Keratinocyte (primary cell): ENCODE data around the gene LAMA2. TPM values are rescaled to one million over a fixed set of nuclear protein-coding genes. Genes with fewer than 3 reads are reported as not detected.

ENCODE experiments used
- DNase-seq: peaks from one replicate; pipeline ENCODE4 v3.0.0-alpha.2; 2011; ENCODE audit warnings: low read depth, missing footprints, low spot score
- FAIRE-seq: peaks from 2 replicates; lab custom pipeline; 2011; peaks lifted over from hg19 to GRCh38; lab: Jason Lieb, UNC
- H2AFZ ChIP-seq: 2 replicates; pipeline ENCODE4 v1.6.0; 2012; ENCODE audit warnings: low read length, control low read depth, inconsistent platforms; ENCODE audit not compliant: control insufficient read depth
- H3K27ac ChIP-seq: 2 replicates; pipeline ENCODE4 v1.5.1; 2011; ENCODE audit warnings: low read length; ENCODE audit not compliant: control insufficient read depth, insufficient read depth
- H3K27me3 ChIP-seq: 3 replicates; pipeline ENCODE4 v1.6.0; 2011; ENCODE audit warnings: low read length; ENCODE audit not compliant: control insufficient read depth, insufficient read depth; ENCODE audit errors: extremely low read depth
- H3K36me3 ChIP-seq, 2 experiments: 2 replicates in 1 of 2; 3 replicates in 1 of 2; pipeline ENCODE4 v1.5.1; 2011; ENCODE audit warnings: low read length in 2 of 2, mild to moderate bottlenecking in 1 of 2; ENCODE audit not compliant: control insufficient read depth in 2 of 2, insufficient read depth in 2 of 2; ENCODE audit errors: extremely low read depth in 1 of 2
- H3K4me1 ChIP-seq: 3 replicates; pipeline ENCODE4 v1.5.1; 2011; ENCODE audit warnings: low read length; ENCODE audit not compliant: control insufficient read depth, insufficient read depth; ENCODE audit errors: extremely low read depth
- H3K4me2 ChIP-seq: 3 replicates; pipeline ENCODE4 v1.6.0; 2011; ENCODE audit warnings: low read depth, low read length; ENCODE audit not compliant: control insufficient read depth, insufficient read depth; ENCODE audit errors: extremely low read depth
- H3K4me3 ChIP-seq, 3 experiments: fragments of 200-600 bp in 1 of 3; sonication (generic) in 1 of 3; 2 replicates in 2 of 3; 3 replicates in 1 of 3; pipeline ENCODE4 v1.5.1; 2011 to 2016; ENCODE audit warnings: low read length in 3 of 3, mild to moderate bottlenecking in 3 of 3, control low read depth in 2 of 3, inconsistent platforms in 1 of 3, low read depth in 1 of 3, mixed read lengths in 1 of 3, mixed run types in 1 of 3, moderate library complexity in 1 of 3; ENCODE audit not compliant: control insufficient read depth in 2 of 3, insufficient read depth in 2 of 3; ENCODE audit errors: extremely low read depth in 1 of 3
- H3K79me2 ChIP-seq: 2 replicates; pipeline ENCODE4 v1.6.0; 2012; ENCODE audit warnings: low read length; ENCODE audit not compliant: control insufficient read depth, insufficient read depth
- H3K9ac ChIP-seq: 3 replicates; pipeline ENCODE4 v1.6.0; 2011; ENCODE audit warnings: low read length; ENCODE audit not compliant: control insufficient read depth, insufficient read depth; ENCODE audit errors: extremely low read depth
- H3K9me1 ChIP-seq: 3 replicates; pipeline ENCODE4 v1.6.0; 2011; ENCODE audit warnings: low read length; ENCODE audit not compliant: control insufficient read depth, insufficient read depth; ENCODE audit errors: extremely low read depth
- H3K9me3 ChIP-seq: 2 replicates; pipeline ENCODE4 v1.5.1; 2012; ENCODE audit warnings: low read depth, low read length; ENCODE audit not compliant: control insufficient read depth
- H4K20me1 ChIP-seq: 3 replicates; pipeline ENCODE4 v1.6.0; 2011; ENCODE audit warnings: low read length; ENCODE audit not compliant: control insufficient read depth, insufficient read depth; ENCODE audit errors: extremely low read depth
- EZH2 ChIP-seq: IDR thresholded peaks from one replicate; pipeline ENCODE4 v1.6.1; 2012; ENCODE audit warnings: inconsistent platforms, mild to moderate bottlenecking, low read length, moderate library complexity
- dilution Hi-C: fragments of 300-500 bp; cut with MboI; formaldehyde crosslinking; loops from one replicate; pipeline ENCODE4 v1.7.0; 2020; ENCODE audit warnings: low sequenced_read_pairs; ENCODE audit not compliant: extremely low pct_ligation_motif_present
- polyA plus RNA-seq, 5 experiments: library from polyadenylated mRNA; depleted of rRNA in 3 of 5; stranded (reverse) in 3 of 5; stranded (forward) in 1 of 5; unstranded in 1 of 5; fragments of >200 nt; gene quantifications; 1 replicate in 1 of 5; 2 replicates in 3 of 5; 3 replicates in 1 of 5; pipeline versions ENCODE4 v1.2.1 to v1.2.3, GENCODE V29; 2011 to 2012; ENCODE audit warnings: missing spikeins in 2 of 5, low read depth in 1 of 5, low replicate concordance in 1 of 5
- TF ChIP-seq, protein P1 (sequence below), 3 experiments: IDR thresholded peaks in 1 of 3; conservative IDR thresholded peaks in 1 of 3; optimal IDR thresholded peaks in 1 of 3; 2 replicates in 2 of 3; 3 replicates in 1 of 3; pipeline versions ENCODE3 to v1.5.1; 2011; ENCODE audit warnings: low read length in 3 of 3, mild to moderate bottlenecking in 3 of 3, moderate library complexity in 2 of 3, control low read depth in 1 of 3, inconsistent platforms in 1 of 3; ENCODE audit not compliant: insufficient read depth in 2 of 3; ENCODE audit errors: extremely low read depth in 1 of 3

The LAMA2 gene
- polyA plus RNA-seq, 1 donor (not counting 4 experiments of a cell fraction or from before 2014, with no cell fraction given) = 1.4 TPM

DNA sequence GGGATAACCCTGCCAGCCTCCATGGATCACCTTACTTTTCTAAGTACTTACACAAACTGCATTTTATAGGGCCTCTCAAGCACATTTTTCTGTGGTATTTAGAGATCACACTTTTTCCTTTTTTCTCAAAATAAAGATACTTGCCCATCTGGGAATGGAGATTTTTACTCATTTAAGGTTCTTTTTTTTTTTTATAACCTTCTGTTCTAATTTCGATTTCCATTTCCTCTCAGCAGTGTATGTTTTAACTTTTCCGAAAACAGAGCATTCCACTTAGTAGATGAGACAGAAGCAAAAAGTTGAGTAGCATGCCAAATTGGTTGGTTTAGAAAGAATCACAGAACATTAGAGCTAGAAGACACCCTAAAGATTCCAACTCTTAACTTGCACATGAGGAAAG is 612.7 kb downstream of the LAMA2 start:
- Histone ChIP-seq H3K27ac (no peak overlapping the region), H3K4me3 (no peak overlapping the region), H3K27me3 (no peaks in the 10 kb centered on the region), H3K9me3 (no peaks in the 10 kb centered on the region), H3K4me1 (peaks cover 71% of the 10 kb centered on the region), H4K20me1 (no peaks in the 10 kb centered on the region), H2AFZ (no peak overlapping the region), H3K9ac (no peak overlapping the region), H3K36me3 (no peaks in the 10 kb centered on the region), H3K79me2 (no peaks in the 10 kb centered on the region), H3K9me1 (no peaks in the 10 kb centered on the region), H3K4me2 (no peak overlapping the region)
- DNase-seq (no peak), FAIRE-seq (no peak)
- dilution Hi-C loops = no loop called here
- no peak for TF ChIP-seq EZH2
- TF ChIP-seq, protein P1, sequence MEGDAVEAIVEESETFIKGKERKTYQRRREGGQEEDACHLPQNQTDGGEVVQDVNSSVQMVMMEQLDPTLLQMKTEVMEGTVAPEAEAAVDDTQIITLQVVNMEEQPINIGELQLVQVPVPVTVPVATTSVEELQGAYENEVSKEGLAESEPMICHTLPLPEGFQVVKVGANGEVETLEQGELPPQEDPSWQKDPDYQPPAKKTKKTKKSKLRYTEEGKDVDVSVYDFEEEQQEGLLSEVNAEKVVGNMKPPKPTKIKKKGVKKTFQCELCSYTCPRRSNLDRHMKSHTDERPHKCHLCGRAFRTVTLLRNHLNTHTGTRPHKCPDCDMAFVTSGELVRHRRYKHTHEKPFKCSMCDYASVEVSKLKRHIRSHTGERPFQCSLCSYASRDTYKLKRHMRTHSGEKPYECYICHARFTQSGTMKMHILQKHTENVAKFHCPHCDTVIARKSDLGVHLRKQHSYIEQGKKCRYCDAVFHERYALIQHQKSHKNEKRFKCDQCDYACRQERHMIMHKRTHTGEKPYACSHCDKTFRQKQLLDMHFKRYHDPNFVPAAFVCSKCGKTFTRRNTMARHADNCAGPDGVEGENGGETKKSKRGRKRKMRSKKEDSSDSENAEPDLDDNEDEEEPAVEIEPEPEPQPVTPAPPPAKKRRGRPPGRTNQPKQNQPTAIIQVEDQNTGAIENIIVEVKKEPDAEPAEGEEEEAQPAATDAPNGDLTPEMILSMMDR (optimal IDR thresholded peaks at IDR 0.05 in 1 of 3, IDR thresholded peaks at IDR 0.05 in 1 of 3, conservative IDR thresholded peaks at IDR 0.05 in 1 of 3; ENCODE audit: extremely low read depth in 1 of 3, insufficient read depth in 2 of 3, low read length in 3 of 3) = no peak

DNA sequence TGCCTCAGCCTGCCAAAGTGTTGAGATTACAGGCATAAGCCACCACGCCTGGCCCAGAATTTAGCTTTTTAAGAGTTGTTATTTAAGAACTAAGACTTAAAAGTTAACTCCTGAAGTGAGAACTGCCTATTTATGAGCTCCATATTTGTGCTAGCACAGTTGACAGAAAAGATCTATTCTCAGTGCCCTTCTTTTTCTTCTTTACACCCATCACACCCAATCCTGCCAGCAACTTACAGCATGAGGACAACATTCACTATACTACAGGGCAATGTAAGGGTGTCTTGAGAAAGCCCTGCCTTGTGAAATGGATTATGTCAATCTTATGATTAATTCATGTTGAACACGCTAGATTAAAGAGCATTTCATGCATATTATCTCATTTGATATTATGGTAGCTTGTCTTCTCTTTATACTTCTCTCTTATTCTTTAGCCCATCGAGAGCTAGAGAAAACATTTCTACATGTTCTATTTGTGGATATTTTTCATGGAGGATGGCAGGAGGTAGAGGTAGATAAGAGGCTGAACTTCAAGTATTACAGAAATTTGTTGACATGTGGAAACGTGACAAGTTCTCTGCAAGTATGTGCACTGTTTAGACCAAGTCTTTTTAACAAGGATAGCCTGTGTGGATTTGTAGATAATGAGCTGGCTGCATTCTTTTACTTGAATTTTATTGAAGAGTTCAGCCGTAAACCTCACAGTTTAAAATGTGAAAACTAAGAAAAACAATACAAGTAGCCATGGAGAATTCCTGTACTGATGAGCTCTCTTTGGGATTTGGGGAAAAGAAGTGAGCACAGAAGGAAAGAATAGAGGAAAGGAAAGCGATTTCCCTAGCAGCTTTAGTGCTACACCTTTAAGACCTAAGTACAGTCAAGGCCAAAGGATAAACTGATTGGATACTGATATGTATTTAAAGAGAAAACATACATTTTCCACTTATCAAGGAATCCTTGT is 614.8 kb downstream of the LAMA2 start:
- Histone ChIP-seq H3K4me2 (peak overlapping the region; percentile 62), H2AFZ (peak overlapping the region; percentile 51), H3K36me3 (no peaks in the 10 kb centered on the region), H3K4me1 (peaks cover 72% of the 10 kb centered on the region), H3K9me1 (no peaks in the 10 kb centered on the region), H3K9me3 (no peaks in the 10 kb centered on the region), H3K27ac (peak overlapping the region; percentile 99), H3K4me3 (peak overlapping the region in 2 of 3 experiments; percentile 31 to 45), H3K79me2 (no peaks in the 10 kb centered on the region), H4K20me1 (no peaks in the 10 kb centered on the region), H3K9ac (peak overlapping the region; percentile 81), H3K27me3 (no peaks in the 10 kb centered on the region)
- dilution Hi-C loops = no loop called here
- DNase-seq (no peak), FAIRE-seq (peak; percentile 51)
- TF ChIP-seq EZH2 = no peak
- TF ChIP-seq, protein P1 (optimal IDR thresholded peaks at IDR 0.05 in 1 of 3, IDR thresholded peaks at IDR 0.05 in 1 of 3, conservative IDR thresholded peaks at IDR 0.05 in 1 of 3; ENCODE audit: extremely low read depth in 1 of 3, insufficient read depth in 2 of 3, low read length in 3 of 3) = no peak
